SK-MEL-5 (cell line): ENCODE results near the gene FOXF1. TPM values are rescaled to one million over a fixed set of nuclear protein-coding genes. Genes with fewer than 3 reads are reported as not detected.

Experiments used
- DNase-seq: peaks from one replicate; pipeline ENCODE4 v3.0.0-alpha.2; 2016; ENCODE audit warnings: low read depth, low spot score
- in situ Hi-C: cut with HindIII; loops from 2 replicates; pipeline ENCODE4 v1.10.0; 2016; ENCODE audit warnings: low sequenced_read_pairs, high pct_unique_total_duplicates, low pct_unique_long_range_greater_than_20kb
- total RNA-seq: library from RNA; depleted of rRNA; stranded (reverse); fragments of >200 nt; shearing (Covaris generic); gene quantifications from 2 replicates; pipeline ENCODE4 v1.2.3, GENCODE V29; 2014

Gene FOXF1
- total RNA-seq, 1 experiment from 2014 or later, result 0.03 TPM

DNA sequence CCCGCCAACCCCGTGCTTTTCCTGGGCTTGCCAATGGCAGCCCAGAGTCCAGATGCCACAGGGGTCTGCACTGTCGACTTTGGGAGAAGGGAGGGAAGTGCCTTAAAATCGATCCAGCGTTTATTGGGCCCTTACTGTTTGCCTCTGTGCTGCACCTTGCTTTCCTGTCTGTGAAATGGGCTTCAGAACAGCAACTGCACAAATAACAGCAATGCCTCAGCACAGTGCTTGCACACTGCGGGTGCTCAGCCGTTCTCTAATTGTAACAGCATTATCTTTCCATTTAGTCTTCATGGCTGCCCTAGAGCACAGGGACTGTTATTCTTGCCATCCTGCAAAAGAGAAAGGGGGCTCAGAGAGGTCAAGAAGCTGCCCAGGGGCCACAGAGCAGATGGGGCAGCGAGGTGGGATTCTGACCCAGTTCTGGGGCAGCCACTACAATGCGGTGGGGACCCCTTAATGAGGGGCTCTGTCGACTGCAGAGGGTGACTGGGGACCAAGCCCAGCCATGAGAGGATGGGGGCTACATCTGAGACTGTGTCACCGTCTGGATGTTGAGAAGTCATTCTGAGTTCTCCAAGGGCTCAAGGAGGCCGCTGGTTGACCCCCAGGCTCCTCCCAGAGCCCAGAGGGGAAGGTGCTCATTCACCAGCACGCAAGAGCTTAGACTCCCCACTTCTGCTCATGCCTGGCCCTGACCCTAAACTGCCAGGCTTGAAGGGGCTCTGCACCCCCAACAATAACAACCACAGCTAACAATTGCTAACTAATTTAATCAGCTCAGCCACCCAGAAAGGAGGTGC, 9.4 kb upstream of the FOXF1 start:
- DNase-seq, result no peak
- in situ Hi-C loops, result no loop called here

DNA sequence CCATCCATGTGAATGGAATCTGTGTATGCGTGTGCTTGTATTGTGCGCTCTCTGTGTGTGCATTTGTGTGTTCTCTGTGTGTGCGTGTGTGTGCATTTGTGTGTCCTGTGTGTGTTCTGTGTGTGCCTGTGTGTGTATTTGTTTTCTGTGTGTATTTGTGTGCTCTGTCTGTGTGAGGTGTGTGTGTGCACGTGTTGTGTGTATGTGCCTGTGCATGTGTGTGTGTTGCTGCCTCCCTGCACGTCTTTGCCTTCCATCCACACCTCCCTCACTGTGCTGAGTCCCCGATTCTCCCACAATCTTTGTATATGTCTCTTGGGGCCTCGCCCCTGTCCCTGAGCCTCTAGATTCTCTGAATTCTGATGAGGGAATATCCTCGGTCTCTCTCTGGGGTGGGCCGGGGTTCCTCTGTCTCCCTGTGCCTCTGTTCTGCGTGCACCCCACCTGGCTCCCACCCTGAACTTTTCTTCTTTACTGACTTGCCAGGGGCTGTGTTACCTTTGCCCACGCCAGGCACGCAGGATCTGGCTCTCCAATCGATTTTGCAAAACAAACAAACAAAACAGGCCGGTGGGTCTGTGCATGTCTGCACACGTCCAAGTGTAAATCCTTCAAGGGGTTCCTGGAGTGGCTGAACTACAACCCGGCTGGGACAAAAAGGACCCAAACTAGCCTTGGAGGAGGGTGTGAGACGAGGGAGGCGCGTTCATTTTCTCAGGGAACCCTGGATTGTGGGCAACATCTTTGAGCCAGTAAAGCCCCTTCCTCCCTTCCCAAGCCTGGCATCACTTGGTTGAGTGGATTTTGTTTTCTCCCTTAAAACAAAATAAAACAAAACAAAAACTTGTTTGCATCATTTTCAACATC, 8.1 kb upstream of the FOXF1 start:
- in situ Hi-C loops, result no loop called here
- DNase-seq, result no peak

DNA sequence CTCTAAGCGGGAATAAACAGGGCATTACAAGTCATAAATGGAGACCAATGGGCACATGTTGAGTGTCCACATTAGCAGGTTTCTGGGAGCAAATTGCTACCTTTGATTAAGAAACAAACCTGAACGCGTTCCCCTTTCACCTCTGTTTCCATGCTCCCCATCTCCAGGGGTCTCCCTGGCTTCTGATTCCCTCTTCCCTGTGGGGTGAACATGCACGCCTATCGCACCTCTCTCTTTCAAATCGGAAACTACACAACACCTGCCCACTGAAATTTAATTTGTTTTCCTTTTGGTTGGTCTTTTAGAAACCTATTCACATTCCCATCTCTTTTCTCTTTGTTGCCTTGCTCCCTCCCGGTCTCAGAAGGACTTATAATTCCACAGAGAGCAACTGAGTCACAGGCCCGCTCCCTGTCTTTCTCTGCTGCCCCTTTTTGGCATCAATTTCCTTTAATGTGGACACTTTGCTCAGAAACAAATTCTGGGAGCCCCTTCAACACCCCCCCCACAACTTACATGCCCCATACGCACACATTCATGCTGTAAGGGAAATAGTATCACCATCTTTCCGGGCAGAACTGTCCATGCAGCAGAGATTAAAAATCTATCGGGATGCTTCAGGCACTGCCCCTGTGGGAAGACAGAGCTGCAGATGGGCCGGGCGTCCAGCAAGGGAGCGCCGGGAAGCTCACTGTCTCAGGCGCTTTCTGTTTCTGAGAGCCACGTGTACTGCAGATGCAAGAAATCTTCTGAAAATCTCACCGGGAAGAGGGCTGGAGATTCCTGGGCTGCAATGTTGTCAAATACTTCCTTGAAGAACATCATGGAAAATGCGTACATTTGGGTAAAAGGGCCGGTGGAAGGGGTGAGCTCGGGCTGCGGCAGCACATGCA, 7.2 kb upstream of the FOXF1 start:
- no peak for DNase-seq
- in situ Hi-C loops, result no loop called here

DNA sequence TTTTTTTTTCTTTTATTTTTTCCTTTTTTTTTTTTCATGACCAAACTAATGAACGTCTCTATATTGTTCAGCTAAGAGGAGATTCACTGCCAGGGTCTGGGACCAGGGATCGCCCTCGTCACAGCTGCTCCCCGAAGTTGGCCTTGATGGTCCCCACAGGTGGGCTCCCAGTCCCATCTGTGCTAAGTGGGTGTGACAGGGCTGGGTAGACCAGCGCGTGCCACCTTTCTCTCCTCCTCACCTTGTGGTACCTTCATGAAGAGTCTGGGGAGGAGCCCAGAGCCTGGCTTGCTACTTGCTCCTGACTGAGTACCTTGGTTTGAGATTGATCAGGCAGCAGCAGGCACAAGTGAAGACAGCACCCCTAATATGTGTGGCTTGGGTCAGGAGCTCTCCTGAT, 6.5 kb upstream of the FOXF1 start:
- no peak for DNase-seq
- in situ Hi-C loops, result no loop called here

DNA sequence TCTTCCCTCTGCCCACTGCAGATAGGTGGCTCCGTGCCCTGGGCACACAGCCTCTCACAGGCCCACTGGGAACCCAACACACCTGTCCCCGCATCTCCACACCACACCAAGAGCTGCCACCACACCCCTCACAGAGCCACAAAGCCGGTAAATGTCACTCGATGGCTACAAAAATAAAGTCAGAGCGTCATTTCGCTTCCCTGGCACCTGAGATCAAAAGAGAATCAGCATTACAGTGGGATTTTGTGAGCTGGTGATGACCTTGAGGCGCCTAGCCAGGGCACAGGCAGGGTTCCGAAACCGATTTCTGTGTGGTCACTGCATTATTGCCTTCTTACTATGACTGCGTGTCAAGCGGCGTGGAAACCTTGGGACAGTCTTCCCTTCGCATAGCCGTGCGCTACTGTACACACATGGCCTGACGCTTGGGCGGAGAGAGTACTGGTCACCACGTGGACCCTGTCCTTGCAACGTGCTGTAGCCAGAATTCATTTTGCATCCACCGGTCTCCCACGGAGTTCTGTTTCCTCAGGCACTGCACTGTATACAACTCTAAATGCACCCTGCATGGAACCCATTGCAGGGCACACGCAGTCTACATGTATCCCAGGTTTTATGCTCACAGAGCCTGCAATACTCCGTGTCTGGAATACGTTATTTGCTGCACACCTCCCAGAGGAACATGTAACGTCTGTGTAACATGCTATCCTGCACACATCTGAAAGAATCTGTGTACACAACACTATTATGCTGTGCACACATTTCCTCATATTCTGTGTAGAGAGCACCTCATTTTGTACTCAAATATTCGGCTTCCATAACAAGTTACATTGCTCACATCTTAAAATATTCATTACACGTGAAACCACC, 5.8 kb upstream of the FOXF1 start:
- in situ Hi-C loops, result no loop called here
- no peak for DNase-seq

DNA sequence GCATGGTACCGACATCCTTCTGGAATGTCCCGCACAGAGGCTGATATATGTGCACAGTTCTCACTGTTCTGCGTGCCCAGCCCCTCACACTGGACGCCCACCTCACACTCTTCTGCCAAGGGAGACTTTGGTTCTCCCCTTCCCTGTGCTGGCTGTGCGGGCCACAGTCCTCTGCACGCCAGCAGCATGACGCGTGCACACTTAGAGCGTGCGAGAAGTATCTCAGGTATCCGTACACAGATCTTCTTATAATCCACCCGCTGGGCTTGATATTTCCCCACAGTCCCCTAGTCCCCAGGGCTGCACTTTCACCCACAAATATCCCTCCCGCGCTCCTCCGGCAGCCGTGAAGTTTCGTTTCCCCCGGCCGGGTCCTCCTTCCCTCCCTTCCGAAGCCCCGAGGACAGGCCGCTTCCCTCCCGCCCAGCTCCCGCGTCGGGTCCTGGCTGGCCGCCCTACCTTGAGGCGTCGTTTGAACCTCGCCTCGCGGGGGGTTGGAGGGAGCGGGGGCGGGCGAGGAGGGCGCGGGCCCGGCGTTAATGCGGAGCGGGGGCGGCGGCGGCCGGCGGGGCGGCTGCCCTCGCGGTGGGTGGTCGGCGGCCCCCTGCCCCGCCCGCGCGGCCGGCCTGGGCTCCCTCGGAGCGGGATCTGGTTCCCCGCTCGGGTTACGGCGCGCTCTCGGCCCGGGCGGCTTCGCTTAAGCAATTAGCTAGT, 5.0 kb upstream of the FOXF1 start:
- in situ Hi-C loops, result no loop called here
- DNase-seq, result no peak

DNA sequence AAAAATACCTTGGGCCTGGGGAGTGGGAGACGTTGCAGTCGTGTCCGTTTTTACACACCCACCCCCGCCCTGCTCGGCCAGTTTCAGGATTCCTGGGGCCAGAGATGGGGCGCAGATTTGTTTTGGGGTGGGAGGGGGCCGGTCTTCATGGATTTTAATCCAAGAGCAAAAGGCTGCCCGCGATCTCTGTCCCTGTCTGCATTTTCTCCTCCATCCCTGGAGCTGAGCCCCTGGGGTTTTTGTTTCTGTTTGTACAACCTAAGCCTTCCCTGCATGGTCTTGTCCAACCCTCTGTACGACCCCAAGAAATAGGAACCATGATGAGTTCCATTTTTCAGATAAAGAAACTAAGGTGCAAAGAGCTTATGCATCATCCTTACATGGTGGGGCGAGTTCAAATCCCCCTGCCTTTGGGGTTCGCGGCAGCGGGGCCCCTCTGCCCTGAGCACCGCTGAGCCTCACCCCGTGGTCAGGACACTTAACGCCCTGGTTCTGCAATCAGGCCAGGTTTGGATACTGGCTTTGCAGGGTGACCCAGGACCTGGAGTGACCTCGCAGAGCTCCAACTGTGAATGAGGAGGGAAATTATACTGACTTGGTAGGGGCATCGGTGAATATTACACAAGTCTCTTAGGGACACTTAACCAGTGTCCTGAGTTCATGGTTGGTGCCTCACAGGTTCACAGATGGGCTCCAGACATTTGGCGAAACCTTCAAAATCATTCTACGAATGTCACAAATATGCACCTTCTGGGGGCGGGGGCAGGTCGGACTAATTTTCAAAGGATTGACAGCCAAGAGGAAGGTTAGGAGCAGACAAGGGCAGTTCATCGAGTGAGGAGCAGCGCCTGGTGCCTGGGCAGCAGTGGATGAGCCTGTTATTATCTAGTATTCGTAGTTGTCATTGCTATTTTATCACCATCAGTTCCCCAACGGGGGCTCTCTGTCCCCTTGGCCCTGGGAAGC, 4.1 kb upstream of the FOXF1 start:
- no peak for DNase-seq
- in situ Hi-C loops, result no loop called here

DNA sequence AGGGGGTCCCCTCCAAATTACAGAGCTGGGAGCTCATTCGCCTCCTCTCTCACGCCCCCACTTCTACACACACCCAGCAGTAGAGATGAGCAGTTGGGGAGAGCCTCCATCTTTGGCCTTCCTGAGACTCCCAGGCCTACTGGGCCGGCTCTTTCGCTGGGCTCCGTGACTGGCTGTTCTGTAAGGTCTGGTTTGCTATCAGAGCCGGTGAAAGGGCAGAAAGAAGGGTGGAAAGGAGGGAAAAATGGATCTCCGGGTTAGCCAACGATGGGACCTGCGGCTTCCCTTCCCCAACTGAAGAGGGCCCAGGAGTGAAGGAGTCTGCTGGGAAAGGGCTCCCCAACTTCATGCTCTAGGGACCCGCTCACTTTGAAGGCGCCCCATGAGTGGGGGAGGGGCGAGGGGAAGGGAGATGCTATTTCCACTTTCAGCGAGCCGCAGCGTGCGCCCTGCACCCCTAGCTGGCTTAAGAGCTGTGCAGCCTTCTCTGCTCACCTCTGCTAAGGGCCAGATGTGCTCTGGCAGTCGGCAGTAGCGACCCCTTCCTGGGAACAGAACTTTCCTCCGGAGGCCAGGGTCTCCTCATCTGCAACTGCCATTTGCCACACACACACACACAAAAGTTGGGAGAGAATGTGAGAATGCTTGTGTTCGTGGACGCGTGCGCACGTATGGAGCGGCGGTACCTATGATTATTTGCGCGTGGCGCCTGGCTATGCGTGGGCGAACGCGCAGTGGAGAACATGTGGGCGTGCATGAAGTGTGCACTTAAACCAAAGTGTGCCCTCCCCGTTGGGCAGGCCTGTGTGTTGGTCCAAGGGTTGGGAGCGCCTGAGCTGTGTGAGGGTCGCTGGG, 2.9 kb upstream of the FOXF1 start:
- in situ Hi-C loops, result no loop called here
- no peak for DNase-seq

DNA sequence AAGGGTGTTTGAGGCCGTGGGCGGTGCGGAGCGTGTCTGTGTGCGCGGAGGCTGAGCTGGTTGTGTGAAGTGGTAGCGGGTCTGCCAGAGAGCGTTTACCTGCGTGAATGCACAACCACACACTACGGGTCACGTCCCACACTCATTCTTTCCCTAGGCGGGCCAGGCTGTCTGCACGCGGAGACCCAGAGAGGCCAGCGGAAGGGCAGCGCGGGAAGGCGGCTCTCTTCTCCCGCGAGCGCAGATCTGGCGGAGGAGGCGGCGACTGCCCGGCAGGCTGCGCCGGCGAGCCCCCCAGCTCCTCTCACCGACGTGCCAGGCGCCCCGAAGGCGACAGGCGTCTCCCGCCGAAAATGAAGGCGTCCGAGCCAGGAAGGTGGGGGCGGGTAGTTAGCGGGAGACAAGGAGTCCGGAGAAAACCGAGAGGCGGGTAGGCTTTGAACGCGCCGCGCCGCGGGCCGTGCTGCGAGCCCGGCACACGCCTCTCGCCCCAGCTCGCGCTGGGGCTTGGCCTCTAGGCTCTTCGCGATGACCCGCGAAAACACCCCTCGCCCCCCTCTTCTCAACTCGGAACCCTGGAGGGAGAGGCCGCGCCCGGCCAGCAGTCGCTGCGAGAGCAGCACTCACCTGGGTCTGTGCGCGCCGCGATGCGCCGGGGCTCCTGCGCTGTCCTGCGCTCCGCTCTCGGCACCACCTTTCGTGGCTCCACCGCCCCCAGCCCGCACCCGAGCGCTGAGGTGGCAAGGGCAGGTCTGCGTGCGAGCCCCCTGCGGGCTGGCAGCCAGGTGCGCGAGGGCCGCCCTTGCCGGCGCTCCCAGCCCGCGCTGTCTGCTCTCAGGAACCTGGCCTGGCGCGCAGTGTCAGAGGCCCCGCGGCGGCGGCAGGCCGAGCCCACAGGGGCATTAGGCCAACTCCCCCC, 2.0 kb upstream of the FOXF1 start:
- in situ Hi-C loops, result no loop called here
- DNase-seq, result no peak

DNA sequence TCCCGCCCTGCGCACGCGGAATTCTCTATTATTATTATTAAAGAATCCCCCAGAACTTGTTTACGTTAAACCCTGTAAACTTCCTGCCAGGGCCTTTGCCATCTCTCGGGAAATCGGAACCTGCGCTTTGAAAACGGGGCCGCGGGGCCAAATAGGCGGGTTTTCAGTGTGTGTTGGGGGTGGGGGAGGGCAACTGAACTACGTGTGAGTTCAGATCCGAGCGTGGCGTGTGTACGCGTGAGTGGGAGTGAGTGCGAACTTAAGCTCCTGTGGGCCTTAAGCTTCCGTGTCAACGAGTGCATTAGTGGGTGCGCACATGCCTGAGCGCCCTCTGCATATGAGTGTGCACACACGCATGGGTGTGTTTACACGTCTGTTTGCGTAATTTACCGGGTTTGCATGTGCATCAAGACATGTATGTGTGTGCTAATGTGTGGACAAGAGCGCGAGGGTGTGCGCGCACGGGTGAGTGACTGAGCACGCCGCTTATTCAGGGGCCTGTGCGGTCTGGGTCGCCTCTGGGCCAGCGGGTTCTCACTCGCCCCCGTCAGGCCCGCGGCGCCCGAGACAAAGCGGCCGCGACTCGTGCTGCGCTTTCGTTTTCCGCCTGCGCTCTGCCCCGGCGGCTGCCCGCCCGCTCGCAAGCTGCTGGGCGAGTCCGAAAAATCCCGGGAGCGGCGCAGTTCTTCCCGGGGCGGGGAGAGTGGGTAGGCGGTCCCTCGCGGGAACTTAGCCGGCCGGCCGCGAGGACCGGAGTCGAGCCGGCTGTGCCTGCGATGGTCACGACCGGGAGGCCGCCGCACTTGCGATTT, 1.2 kb upstream of the FOXF1 start:
- DNase-seq, result no peak
- in situ Hi-C loops, result no loop called here

DNA sequence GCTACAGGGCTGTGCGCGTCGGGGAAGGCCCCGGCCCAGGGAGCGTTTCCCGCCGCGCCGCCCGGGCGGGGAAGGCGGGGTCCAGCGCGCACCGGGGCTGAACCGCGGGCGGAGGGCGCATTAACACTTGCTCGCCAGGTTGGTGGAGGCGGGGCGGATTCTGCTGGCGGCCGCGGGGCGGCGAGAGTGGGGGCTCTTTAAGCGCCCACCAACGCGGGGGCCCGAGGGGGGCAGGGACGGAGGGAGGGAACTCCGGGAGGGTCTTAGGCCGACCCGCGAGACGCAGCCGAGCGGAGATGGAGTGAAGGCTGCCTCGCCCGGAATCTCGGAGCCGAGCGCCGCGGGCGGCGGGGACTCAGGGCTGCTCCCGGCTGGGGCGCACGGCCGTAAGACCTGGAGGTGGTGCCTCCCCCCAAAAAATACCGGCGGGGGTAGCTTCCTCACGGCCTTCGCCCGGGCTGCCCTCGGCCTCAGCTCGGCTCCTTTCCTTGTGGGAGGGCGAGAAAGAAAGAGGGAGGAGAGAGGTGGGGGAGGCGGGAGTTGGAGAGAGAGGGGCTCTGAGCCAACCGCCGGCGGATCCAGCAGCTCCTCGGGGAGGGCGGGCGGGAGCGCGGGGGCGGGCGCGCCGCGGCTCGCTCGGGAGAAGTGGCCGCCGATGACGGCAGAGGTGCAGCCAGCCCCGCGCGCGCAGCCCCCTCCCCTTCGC, 415 bp upstream of the FOXF1 start:
- no peak for DNase-seq
- in situ Hi-C loops, result no loop called here

DNA sequence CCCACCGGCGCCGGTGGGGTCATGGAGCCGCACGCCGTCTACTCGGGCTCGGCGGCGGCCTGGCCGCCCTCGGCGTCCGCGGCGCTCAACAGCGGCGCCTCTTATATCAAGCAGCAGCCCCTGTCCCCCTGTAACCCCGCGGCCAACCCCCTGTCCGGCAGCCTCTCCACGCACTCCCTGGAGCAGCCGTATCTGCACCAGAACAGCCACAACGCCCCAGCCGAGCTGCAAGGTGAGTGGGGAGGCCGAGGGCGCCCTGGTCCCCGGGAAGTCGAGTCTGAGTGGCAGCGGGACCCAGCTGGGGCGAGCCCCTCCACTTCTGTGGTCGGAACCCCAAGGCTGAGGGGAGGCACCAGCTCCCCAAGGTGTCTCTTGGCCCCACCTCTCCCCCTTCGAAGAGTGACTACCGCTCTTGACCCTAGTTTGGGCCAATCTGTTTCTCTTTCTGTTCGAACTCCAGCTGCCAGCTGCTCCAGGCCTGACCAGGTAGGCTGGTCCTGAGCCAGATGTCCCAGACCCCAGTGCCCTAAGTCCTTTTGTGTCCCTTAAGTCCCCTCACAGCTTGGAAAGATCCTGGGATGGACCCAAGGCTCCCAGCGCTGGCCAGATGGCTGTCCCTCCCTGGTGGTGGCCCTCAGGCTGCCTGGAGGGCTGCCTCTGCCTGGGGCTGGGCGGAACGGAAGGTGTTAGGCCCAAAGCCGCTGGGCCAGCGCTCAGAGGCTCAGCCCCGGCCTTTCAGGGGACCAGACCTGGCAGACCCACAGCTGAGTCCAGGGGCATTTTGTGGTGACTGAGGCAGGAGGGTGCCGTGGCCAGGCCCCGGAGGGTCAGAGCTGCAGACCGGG, 1.2 kb downstream of the FOXF1 start:
- no peak for DNase-seq

More for the DNA sequence above, 1.2 kb downstream of the FOXF1 start:
- in situ Hi-C loops, result no loop called here
